GM18526 (cell line): ENCODE measurements around the gene TMC5.

Experiments
- POLR2A ChIP-seq: IDR thresholded peaks from 3 replicates; pipeline ENCODE4 v1.6.1; 2011; ENCODE audit not compliant: insufficient read length; ENCODE audit errors: extremely low read depth

Gene TMC5

DNA sequence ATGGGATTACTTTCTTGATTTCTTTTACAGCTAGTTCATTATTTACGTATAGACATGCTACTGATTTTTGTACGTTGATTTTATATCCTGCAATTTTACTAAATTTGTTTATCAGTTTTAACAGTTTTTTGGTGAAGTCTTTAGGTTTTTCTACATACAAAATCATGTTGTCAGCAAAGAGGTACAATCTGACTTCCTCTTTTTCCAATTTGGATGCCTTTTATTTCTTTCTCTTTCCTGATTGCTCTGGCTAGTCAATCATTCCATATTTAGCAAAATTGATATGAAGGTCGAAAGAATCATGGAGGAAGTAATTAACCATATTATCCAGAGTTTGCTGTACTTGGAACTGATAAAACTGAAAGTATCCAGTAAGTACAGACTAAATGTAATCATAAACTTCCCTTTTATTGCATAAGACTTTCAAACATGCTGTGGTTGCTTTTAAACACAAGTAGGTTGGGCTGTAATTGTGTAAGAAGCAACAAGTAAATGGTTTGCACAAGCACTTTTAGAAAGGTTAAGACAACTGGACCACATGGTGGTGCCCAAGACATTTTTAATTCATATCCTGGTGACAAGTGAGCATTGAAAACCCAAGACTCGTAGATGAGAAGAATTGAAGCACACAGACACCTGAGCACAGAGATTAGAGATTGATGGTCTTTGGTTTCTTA lies 95.8 kb downstream of the TMC5 start:
- TF ChIP-seq POLR2A: no peak

DNA sequence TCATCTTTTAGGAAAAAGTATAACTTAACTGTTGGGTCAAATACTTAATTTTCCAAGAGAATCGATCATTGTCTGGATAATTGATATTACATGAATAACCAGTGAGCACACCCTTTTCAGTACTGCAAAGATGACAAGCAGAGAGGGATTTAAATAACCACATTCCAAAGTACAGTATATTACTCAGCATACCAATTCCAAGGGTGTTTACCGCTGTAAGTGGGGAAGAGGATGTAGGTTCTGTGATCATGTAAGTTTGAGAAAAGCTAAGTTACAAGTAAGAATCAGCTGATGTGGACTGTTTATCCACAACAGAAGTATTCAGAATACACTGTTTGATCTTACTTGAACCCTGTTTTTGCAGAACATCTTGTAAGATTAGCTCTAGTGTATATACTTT lies 98.1 kb downstream of the TMC5 start:
- no peak for TF ChIP-seq POLR2A

DNA sequence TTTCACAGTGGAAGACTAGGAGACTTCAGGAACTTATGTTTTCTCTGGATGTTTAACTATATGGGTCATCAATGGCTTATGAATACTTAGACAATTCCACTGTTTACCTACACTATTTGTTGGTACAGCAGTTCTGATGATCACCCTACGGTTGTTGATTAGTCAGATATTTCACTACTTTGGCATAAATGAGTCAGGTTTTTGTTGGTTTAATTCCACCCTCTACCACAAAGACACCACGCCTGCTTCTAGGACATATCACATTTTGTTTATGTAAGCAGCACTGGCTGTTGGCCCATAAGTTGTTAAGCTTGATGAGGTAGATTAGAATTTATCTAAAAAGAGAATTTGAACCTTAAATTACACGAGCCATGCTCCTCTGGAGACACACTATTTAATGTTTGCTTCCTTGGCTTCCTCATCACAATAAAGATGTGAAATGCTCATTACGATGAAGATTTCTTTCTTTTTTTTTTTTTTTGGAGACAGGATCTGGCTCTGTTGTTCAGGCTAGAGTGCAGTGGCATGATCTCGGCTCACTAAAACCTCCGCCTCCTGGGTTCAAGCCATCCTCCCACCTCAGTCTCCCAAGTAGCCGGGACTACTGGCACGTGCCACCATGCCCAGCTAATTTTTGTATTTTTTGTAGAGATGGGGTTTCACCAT lies 99.9 kb downstream of the TMC5 start:
- no peak for TF ChIP-seq POLR2A

DNA sequence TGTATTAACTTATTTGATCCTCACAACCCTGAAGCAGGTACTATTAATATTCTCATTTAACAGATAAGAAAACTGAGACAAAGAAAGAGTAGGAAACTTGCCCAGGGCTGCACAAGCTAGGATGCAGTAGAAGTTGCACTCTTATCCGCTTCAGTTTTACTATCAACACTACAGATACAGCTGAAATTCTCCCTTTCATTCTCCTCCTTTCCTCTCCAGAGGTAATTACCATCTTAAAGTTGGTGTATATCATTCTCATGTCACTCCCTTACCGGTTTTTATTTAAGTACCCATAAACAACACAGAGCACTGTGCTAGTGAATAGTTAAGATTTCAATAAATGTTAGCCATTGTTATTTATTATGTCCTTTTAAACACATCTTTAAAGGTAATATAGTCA lies 100.7 kb downstream of the TMC5 start:
- TF ChIP-seq POLR2A: no peak

DNA sequence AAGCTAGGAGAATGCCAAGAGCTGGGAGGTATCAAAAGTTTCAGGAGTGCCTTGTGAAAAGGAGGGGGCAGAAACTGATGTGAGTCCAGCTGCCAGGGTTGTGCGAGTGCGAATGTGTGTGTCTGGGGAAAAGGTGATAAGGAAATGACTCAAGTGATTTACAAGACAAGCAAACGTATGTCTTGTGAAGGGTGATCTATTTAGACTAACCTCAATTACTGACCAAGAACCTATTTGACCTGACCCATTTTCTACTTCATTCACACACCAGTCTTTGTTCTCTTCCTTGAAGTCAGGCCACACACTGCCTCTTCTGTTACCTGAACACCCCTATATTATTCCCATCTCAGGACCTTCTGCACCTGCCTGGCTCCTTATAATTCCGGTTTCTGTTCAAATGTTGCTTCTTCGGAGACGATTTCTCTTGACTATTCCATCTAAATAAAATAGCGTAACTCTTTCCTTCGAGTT lies 103.2 kb downstream of the TMC5 start:
- TF ChIP-seq POLR2A: no peak

GRCh38 chr16:19521471-19522396 lies 104.1 kb downstream of the TMC5 start, which contains the start of gene GDE1:
Gene GDE1 (minus strand): TSS chr16:19522098. CDS start chr16:19521964, 134 bp downstream.
- peak; percentile 86 for TF ChIP-seq POLR2A

DNA sequence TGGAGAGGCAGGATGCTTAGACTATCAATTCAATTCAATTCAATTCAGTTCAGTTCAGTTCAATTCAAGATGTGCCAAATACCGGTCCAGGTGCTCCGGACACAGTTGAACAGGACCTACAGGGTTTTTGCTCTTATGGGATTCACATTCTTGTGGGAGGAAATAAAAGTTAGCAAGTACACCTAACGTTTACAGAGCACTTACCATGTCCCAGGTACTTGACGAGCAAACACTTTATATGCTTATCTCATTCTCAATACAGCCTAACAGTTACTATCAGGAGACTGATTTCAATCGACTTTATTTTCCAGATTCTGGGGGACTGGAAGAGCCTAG lies 104.7 kb downstream of the TMC5 start:
- TF ChIP-seq POLR2A: no peak

GRCh38 chr16:19522760-19523159 lies 105.1 kb downstream of the TMC5 start:
- no peak for TF ChIP-seq POLR2A

GRCh38 chr16:19523184-19523558 lies 105.5 kb downstream of the TMC5 start:
- TF ChIP-seq POLR2A: no peak

DNA sequence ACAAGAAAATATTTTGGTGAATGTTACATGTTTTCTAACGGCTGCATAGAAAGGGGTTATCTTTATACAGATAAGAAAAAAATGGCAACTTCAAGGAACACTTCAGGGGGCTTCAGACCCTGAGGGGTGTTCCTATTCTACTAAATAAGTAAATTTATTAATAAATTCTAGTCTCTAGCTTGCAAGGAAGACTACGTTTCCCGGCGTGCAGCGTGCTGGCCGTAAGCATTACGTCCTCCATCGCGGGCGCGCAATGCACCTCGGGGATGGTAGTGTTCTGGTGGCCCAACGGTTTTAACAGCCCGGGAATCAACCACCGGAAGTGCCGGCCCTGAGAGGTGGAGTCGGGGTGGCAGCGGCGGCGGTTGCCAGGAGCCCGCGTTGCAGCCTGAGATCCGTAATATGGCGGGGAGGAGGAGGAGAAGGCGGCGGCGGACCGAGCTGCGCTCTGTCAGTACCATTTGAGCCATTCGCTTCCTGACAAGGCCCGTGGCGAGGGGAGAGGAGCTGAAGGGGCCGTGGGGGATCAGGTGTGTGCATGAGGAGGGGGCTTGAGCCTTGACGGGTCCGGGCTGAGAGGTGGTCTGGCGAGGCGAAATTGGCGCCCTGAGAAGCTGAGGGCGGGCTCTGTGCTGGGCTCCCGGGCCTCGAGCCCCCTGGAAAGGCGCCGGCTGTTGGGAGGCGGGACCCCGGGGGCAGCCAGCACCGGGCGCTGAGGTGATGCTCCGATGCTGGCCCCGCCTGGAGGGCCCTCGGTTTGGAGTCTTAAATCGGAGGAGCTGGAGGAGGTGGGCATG lies 106.1 kb downstream of the TMC5 start, which contains the start of gene CCP110:
TSS of gene CCP110 (plus strand) at position 384 of the 797 bp plus-strand sequence. CDS start 3,940 bp downstream, outside the sequence.
- TF ChIP-seq POLR2A: peak; percentile 53

DNA sequence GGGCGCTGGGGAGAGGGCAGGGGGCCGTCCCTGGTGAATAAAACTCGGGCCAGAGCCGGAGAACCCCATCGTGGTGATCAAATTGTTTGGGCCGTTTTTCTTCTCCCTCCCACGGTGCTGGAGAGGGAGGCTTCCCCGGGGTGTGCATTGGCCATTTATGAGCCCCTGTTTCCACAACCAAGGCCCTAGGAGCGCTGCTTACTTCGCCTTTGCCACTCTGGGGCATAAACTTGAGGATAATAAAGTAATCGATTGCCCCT lies 106.6 kb downstream of the TMC5 start:
- TF ChIP-seq POLR2A: no peak

- no peak for TF ChIP-seq POLR2A
These were observed 107.1 kb downstream of the TMC5 start for GRCh38 chr16:19524616-19525384.

DNA sequence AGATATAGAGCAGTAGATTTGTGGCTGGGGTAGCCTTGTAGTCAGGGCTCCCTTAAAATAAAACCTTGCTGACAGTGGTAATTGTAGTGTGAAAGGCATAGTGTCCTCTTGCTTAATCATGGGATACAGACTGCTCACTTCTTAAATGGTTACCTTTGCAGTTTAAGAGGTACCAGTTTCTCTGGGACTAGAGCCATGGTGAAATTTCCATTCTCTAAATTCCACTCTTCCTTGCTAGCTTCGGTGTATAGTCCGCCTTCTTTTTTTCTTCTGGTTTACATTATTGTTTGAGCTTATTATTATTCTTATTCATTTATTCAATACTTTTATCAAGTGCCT lies 107.7 kb downstream of the TMC5 start:
- TF ChIP-seq POLR2A: no peak

- no peak for TF ChIP-seq POLR2A
These were observed 109.5 kb downstream of the TMC5 start for GRCh38 chr16:19527161-19527560.
